Skeletal muscle satellite cell (primary cell): ENCODE results near the gene ZNF92.

ENCODE experiments used
- H3K27me3 ChIP-seq: 2 replicates; pipeline ENCODE4 v1.7.0; 2013; ENCODE audit warnings: low read length; ENCODE audit not compliant: control insufficient read depth, insufficient read depth
- H3K36me3 ChIP-seq: 2 replicates; pipeline ENCODE4 v1.7.0; 2013; ENCODE audit warnings: mild to moderate bottlenecking, control low read depth, low read length; ENCODE audit not compliant: insufficient read depth
- H3K4me1 ChIP-seq: 2 replicates; pipeline ENCODE4 v1.7.0; 2013; ENCODE audit warnings: low read length; ENCODE audit not compliant: control insufficient read depth, insufficient read depth
- H3K4me2 ChIP-seq: 2 replicates; pipeline ENCODE4 v1.7.0; 2013; ENCODE audit warnings: mild to moderate bottlenecking, low read length
- H3K4me3 ChIP-seq: 2 replicates; pipeline ENCODE4 v1.7.0; 2013; ENCODE audit warnings: low read length
- H3K9ac ChIP-seq: 2 replicates; pipeline ENCODE4 v1.7.0; 2013; ENCODE audit warnings: mild to moderate bottlenecking, low read depth, low read length, moderate library complexity
- H3K9me3 ChIP-seq: replicated peaks from 2 replicates; pipeline ENCODE4 v1.7.0; 2013; ENCODE audit warnings: mild to moderate bottlenecking, control low read depth, low read length

The ZNF92 gene

GRCh38 chr7:65449505-65449852, 75.8 kb downstream of the ZNF92 start:
- H3K36me3 ChIP-seq: no peaks in the 10 kb centered on the region
- no peak overlapping the region for H3K4me2 ChIP-seq
- no peak overlapping the region for H3K9ac ChIP-seq
- no peaks in the 10 kb centered on the region for H3K9me3 ChIP-seq
- peaks cover 4% of the 10 kb centered on the region for H3K27me3 ChIP-seq
- H3K4me1 ChIP-seq: no peaks in the 10 kb centered on the region
- H3K4me3 ChIP-seq: no peak overlapping the region
